Brain microvascular endothelial cell (primary cell): ENCODE results near the gene EYA2.

Source experiments
- DNase-seq: peaks from one replicate; pipeline ENCODE4 v3.0.0-alpha.2; 2020
- H3K27ac ChIP-seq: fragments of 250-450 bp; sonication (Bioruptor Pico); 2 replicates; pipeline ENCODE4 v1.5.1; 2020; ENCODE audit warnings: mild to moderate bottlenecking, moderate library complexity
- H3K27me3 ChIP-seq: fragments of 250-450 bp; sonication (Bioruptor Pico); replicated peaks from 2 replicates; pipeline ENCODE4 v1.5.1; 2020; ENCODE audit warnings: mild to moderate bottlenecking
- H3K36me3 ChIP-seq: fragments of 250-450 bp; sonication (Bioruptor Pico); replicated peaks from 2 replicates; pipeline ENCODE4 v1.5.1; 2020; ENCODE audit warnings: mild to moderate bottlenecking
- H3K4me3 ChIP-seq: 2 replicates; pipeline ENCODE4 v1.5.1; 2011; ENCODE audit warnings: low read depth, mild to moderate bottlenecking, control low read depth, low read length, moderate library complexity
- CTCF ChIP-seq: IDR thresholded peaks from 2 replicates; pipeline ENCODE4 v1.5.1; 2011; ENCODE audit warnings: low read depth, mild to moderate bottlenecking, moderate library complexity, low read length, control low read depth, inconsistent platforms; ENCODE audit errors: missing control alignments
- in situ Hi-C: cut with HindIII; loops from 2 replicates; pipeline ENCODE4 v1.10.0; 2017; ENCODE audit warnings: low sequenced_read_pairs, low pct_ligation_motif_present

Gene EYA2

GRCh38 chr20:47003223-47003622 lies 108.6 kb downstream of the EYA2 start:
- Histone ChIP-seq H3K27ac (no peak overlapping the region), H3K27me3 (no peaks in the 10 kb centered on the region), H3K36me3 (no peaks in the 10 kb centered on the region), H3K4me3 (no peak overlapping the region)
- no peak for DNase-seq
- in situ Hi-C loops: no loop called here
- no peak for TF ChIP-seq CTCF

- no peak for TF ChIP-seq CTCF
- no peaks in the 10 kb centered on the region for H3K36me3 ChIP-seq
Measured at GRCh38 chr20:47004179-47004578, 109.5 kb downstream of the EYA2 start.

GRCh38 chr20:47007826-47008655 lies 113.4 kb downstream of the EYA2 start:
- Histone ChIP-seq H3K27me3 (no peaks in the 10 kb centered on the region), H3K27ac (no peak overlapping the region), H3K4me3 (no peak overlapping the region), H3K36me3 (no peaks in the 10 kb centered on the region)
- in situ Hi-C loops: no loop called here
- no peak for DNase-seq
- no peak for TF ChIP-seq CTCF

More at GRCh38 chr20:47004179-47004578, 109.5 kb downstream of the EYA2 start:
- Histone ChIP-seq H3K27me3 (no peaks in the 10 kb centered on the region), H3K27ac (no peak overlapping the region), H3K4me3 (no peak overlapping the region)
- in situ Hi-C loops: no loop called here
- DNase-seq: no peak

GRCh38 chr20:47008842-47009518 lies 114.3 kb downstream of the EYA2 start:
- Histone ChIP-seq H3K27ac (no peak overlapping the region), H3K4me3 (no peak overlapping the region), H3K36me3 (no peaks in the 10 kb centered on the region), H3K27me3 (no peaks in the 10 kb centered on the region)
- in situ Hi-C loops: no loop called here
- TF ChIP-seq CTCF: no peak
- no peak for DNase-seq

- in situ Hi-C loops: no loop called here
- no peak for TF ChIP-seq CTCF
- no peak for DNase-seq
- H3K27ac ChIP-seq: no peak overlapping the region
- no peak overlapping the region for H3K4me3 ChIP-seq
- no peaks in the 10 kb centered on the region for H3K36me3 ChIP-seq
- H3K27me3 ChIP-seq: no peaks in the 10 kb centered on the region
Measured at GRCh38 chr20:47009784-47010183, 115.1 kb downstream of the EYA2 start.
